GM19452 (cell line): ENCODE measurements around the gene NECAP2.
"Not testable (repeated sequence)": the region's sequence is repeated elsewhere in the genome, so short reads cannot be mapped to it uniquely, and the experiment has no call there.

Source experiments
- ATAC-seq: cut with Tn5 transposase; IDR thresholded peaks from one replicate; pipeline ENCODE4 v1.9.1; 2021; ENCODE audit not compliant: unreplicated experiment

The NECAP2 gene

DNA sequence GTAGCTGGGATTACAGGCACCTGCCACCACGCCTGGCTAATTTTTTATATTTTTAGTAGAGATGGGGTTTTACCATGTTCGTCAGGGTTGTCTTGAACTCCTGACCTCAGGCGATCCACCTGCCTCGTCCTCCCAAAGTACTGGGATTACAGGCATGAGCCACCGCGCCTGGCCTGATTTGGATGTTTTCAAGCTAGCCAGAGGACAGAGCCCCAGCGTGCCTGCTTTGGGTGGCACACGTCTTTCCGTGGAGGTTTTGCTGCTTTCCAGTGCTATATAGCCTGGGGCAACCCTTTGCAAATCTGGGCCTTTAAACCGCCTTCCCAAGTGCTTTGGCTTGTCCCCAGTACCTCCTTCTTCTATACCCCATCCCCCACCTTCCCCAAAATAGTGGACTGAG is 15.6 kb downstream of the NECAP2 start:
- not testable (repeated sequence) for ATAC-seq

DNA sequence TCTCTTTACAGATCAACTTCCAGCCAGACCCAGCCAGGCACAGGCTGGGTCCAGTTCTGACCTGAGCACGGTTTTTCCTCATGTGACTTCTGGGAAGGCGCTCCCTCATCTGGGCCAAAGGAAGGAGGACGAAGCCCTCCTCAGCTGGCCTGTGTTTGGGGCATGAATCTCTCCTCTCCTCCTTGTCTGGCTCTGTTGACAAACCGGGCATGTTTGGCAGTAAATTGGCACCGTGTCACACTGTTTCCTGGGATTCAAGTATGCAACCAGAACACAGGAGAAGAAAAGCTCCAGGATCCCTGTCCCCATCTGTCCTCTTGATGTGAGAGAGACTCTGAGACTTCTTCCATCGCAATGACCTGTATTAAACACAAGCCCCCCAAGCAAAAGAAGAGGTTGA is 18.3 kb downstream of the NECAP2 start:
- no peak for ATAC-seq

DNA sequence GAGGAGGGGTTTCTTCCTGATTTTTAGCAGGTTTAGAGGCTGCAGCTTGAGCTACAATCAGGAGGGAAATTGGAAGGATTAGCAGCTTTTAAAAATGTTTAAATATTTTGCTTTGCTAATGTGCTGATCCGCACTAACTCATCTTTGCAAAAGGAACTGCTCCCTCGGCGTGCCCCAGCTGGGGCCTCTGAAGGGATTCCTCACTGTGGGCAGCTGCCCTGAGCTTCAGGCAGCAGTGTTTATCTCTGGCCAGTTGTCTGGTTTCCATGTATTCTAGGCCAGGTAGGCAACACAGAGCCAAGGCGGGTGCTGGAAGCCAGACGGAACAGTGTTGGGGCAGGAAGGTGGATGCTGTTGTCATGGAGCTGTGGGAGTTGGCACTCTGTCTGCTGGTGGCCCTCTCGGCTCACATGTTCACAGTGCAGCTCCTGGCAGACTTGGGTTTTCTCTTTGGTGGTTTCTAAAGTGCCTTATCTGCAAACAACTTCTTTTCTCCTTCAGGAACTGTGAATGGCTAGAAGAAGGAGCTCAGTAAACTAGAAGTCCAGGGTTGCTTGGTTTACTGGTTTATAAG is 18.9 kb downstream of the NECAP2 start:
- ATAC-seq: no peak

DNA sequence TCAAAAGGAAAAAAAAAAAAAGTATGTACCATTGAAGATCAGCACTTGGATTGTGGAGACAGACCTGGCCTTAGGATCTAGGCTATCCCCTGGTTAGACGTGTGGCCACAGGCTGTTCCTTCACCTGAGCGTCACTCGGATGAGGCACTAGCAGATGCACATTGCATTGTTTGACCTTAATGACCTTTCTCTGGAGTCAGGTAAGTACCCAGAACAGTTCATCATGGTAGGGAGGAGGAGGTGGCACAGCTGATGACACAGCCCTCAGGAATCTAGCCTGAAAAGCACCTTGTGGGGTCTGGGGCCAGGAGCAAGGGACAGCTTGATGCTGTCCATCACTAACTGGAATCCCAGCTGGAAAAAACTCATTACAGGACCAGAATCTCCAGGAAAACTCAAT is 21.2 kb downstream of the NECAP2 start:
- no peak for ATAC-seq

DNA sequence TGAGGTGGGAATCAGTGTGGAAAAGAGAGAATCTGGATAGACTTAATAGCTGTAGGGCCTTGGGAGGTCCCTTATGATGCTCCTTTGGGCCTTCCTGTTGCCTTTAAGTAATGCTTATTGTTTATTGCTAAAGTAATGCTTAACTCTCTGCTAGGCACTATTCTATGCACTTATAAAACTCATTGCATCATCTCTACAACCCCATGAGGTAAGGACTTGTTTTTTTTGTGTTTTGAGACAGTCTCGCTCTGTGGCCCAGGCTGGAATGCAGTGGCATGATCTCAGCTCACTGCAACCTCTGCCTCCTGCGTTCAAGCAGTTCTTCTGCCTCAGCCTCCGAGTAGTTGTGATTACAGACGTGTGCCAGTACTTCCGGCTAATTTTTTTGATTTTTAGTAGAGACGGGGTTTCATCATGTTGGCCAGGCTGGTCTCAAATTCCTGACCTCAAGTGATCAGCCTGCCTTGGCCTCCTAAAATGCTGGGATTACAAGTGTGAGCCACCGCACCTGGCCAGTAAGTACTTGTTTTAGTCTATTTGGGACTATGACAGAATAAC is 22.3 kb downstream of the NECAP2 start:
- ATAC-seq: no peak

DNA sequence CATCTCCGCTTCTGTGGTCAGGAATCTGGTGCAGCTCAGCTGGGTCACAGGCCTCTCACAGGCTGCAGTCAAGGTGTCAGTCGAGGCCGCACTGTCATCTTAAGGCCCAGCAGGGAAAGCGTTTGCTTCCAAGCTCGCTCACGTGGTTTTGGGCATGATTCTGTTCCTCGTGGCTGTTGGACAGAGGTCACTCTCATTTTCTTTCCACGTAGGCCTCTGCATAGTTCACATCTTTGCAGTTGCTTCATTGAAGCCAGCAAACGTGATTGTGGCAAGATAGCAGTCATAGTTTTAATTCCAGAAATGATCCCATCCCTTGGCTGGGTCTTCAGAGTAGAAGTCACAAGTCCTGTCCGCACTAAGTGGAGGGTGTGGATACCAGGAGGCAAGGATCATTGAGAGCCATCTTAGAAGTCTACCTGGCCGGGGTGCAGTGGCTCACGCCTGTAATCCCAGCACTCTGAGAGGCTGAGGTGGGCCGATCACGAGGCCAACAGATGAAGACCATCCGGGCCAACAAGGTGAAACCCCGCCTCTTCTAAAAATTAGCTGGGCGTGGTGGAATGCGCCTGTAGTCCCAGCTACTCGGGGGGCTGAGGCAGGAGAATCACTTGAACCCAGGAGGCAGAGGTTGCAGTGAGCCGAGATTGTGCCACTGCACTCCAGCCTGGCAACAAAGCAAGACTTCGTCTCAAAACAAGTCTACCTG is 24.5 kb downstream of the NECAP2 start:
- no peak for ATAC-seq

DNA sequence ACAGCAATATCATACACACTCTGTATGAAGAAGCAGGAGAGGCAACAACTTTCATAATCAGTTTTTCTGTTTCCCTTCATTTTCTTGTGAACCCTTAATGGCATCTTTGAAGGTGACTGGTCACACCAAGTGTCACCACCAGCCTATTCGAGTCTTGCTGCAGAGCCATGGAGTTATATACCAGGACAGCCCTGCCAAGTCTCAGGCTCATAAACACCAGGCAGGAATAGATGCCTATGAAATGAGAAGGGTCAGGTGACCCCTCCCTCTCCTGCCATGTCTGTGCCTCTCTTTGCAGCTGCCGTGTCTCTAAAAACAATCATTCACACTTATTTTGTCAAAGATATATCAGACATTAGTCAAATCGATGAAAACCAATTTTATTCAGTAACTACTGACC is 28.0 kb downstream of the NECAP2 start:
- no peak for ATAC-seq

DNA sequence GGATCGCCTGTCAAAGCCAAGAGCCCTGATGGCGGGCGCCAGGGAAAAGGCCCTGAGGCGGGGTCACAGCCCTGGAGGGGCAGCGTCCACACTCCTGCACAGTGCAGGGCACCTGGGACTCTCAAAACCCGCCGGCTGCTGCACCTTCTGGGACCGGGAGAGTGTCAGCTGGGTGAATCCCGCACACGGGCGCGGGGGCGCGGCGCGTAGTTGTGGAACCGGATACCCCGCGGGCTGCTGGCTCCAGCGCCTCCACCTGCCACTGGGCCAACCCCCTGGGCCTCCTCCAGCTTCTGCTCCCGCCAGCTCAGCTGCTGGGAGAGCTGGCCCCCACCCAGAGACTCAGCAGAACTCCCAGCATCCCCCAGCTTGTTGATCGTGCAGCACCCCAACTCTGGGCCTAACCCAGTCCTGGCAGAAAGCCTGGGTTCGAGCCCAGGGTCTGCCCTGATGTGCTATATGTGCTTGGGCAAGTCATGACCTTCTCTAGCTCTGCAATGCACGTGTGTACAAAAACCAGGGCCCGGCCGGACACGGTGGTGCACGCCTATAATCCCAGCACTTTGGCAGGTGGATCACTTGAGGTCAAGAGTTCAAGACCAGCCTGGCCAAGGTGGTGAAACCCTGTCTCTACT is 33.8 kb downstream of the NECAP2 start:
- no peak for ATAC-seq

DNA sequence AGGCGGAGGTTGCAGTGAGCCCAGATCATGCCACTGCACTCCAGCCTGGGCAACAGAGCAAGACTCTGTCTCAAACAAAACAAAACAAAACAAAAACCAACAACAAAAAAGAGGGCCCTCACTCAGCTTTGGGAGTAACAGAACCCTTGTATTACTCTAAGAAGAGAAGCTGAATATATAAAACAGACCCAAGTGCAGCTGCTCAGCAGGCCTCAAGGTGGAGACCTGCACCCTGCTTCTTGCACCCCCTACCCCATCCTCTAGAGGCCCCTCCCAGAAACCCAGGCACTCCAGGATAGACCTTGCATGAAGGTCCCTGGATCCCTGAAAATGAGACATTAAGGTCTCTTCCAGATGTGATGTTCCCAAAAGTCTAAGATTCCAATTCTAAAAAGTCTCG is 34.4 kb downstream of the NECAP2 start:
- not testable (repeated sequence) for ATAC-seq

DNA sequence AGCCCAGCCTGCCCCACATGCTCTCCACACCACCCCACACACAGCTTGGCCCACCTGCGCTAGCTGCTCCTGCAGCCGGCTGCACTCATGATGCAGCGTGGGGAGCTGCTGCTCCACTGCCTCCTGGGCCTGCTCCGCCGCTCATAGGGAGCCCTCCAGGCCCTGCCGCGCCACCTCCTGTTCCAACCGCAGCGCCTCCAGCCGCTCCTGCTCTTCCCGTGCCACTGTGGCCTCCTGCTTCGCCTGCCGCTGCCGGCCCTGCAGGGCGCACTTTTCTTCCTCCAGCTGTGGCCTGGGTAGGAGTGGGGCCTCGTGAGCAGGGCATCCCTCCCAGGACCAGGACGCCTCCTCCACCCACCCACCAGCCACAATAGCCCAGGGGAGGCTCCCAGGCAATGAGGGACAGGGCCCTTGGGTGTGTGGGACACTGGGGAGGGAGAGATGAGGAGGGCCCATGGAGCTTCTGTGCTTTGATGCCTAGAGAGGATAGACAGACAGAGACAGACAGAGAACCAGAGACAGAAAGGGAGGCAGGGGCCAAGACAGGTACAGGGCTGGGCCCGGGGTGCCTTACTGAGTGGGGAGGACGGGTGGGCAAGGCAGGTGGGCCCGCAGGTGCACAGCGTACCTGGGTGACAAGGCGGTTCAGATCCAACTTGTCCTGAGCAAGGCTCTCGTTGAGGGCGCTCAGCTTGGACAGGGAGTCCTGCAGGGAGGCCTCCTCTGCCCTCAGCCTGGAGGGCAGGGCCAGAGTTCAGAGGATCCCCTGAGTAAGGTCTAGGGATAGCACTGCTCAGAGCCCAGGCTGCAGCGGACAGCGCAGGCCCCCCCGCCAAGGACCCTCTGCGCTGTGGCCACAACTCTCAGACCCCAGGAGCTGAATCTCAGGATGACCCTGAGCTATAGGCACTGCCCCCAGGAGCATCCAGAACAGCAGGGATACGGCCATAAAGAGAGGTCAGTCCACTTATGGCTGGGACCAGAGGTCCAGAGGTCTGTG is 35.5 kb downstream of the NECAP2 start:
- not testable (repeated sequence) for ATAC-seq

DNA sequence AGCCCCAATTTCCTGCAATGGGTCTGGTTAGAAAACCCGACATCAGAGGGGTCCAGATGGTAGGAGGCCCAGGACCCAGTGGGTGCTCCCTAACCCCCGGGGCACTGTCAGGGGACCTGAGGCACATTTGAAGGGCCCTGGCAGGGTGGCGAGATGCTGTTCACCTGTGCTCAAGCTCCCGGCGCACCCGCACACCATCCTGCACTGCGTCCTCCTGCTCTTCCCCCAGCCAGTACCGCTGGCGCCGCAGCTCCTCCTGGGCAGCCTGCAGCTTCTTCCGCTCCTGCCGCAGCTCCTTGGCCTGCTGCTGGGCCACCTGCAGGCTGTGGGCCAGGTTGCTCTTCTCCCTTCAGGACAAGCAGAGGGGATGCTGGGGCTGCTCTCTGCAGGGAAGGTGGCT is 37.6 kb downstream of the NECAP2 start:
- no peak for ATAC-seq

DNA sequence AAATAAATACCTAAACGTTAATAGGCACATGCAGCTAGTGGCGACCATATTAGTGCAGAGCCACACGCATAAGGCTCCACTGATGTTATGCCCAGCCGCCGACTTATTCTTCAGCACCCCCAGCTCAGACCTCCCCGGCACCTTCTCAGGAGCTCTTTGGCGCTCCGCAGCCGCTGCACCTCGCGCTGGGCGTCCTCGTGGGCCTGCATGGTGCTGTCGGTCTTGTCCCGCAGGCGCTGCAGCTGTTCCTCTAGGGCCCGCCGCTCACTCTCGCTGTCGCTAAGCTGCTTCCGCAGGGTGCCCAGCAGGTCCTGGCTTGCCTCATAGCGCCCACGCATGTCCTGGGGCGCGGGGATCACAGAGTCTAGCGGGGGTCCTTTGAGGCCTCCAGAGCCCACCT is 42.6 kb downstream of the NECAP2 start:
- not testable (repeated sequence) for ATAC-seq

DNA sequence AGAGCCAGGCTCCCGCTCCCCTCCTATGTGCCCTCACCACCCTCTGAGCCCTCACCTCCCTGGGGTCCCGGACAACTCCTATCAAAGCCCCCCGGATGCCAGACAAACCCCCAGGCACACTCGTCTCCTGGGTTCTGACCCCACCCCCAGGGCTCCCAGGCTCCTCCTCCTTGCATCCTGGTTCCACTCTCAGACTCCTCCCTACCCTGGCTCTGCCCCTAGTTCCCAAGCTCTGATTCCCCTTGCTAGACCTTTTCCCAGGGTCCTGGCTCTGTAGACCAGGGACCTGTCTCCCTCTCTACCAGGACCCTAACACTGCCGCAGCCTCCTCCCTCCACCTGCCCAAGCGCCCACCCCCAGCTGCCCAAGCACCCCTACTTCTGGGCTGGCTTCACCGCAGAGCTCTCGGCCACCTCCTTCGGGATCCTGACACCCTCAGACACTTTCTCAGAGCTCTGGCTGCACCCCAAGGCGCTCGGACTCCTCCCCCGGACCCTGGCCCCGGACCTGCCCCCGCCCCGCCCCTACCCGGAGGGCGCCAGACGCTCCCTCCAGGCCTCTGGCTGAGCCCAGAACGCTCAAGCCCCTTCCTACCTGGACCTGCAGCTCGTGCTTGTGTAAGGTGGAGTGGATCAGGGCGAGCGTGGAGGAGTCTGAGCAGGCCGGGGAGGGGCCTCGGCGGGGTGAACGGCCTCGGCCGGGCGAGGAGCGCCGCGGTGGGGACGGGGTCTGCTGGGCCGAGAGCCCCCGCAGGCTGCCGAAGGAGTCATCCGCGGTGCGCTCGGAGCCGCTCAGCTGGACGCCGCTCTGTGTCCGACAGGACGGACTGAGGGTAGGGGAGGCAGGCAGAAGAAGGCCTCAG is 43.3 kb downstream of the NECAP2 start:
- not testable (repeated sequence) for ATAC-seq

DNA sequence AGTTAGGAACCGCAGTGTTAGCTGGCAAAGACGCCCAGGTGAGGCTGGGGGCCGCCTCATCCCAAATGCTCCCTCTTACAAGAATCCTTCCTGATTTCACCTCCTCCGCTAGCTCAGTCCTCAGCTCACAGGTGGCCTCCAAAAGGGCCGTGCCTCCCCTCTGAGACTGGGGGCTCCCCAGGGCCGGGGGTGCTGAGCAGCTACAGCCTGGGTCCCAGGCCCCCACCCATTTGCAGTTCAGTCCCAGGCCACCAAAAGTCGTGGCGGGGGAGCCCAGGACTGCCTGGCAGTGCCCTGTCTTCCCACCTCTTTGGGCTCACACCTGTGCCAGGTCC is 43.9 kb downstream of the NECAP2 start:
- no peak for ATAC-seq

DNA sequence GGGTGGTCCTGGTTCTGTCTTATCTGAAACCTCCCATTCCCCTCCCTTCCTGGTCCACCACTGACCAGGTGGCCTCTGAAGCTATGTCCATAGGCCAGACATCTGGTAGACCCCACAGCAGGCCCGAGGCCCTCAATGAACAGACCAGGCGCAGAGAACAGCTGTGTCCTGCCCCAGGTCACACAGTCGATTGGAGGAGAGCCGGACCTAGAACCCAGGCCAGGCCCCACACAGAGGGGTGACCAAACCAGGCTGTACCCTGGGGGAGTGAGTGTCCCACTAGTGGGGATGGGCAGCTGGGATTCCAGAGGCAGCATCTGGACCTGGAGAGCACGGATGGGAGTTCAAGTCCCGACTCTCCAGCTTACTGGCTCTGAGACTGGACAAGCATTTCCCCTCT is 44.4 kb downstream of the NECAP2 start:
- ATAC-seq: no peak

DNA sequence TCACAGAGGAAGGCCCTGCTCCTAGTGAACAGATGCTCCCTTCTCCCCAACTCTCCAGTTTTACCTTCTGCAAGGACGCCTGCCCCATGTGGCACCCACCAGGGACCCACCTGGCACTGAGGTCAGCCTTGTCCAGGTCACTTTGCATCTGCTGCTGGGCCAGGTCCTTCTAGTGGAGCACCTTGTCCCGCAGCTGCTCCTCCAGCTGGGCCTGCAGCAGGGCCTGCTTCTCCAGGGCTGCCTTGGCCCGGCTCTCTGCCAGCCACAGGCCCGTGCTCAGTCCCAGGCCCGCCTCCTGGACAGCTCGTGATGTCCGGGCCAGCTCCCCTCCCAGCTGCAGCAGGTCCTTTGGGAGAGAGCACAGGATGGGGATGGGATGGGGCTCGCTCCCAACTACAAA is 45.8 kb downstream of the NECAP2 start:
- not testable (repeated sequence) for ATAC-seq

DNA sequence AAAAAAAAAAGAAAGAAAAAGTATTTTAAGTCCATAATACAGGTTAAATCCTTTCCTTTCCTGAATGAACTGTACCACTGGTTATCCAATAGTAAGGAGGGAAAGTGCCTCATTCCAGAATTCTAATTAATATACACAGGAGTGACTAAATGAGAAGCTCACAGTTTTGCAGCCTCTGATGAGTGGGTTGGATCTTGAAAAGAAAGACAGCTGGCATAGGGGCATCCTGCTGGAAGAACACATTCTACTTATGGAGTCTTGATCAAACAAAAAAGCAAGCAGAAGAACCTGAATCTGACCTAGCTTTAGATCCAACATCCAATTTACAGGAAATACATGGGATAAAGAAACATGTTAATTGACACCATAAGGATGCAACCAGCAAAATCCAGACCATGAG is 46.5 kb downstream of the NECAP2 start:
- not testable (repeated sequence) for ATAC-seq

DNA sequence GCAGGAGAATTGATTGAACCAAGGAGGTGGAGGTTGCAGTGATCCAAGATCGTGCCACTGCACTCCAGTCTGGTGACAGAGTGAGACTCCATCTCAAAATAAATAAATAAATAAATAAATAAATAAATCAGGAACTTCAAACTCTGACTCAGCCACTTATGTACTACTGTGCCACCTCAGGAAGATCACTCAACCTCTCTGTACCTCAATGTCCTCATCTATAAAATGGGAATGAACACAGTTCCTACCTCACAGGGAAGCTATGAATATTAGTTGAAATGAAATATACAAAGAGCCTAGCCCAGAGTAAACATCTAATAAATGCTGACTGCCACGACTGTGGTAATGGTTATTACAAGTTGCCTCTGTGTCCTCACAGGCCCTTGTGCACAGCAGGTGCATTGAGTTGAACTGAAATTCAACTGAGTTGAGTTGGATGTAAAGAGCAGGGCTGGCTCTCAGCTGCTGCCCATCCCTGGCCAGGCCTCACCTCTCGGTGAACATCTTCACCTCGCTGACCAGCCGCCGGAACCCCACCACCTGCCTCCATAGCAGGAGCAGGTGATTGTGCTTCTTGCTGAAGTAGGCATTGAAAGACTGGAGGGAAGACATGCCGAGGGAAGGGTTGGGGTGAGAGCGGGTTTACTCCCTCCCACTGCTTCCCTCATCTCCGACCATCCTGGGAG is 48.8 kb downstream of the NECAP2 start:
- not testable (repeated sequence) for ATAC-seq

DNA sequence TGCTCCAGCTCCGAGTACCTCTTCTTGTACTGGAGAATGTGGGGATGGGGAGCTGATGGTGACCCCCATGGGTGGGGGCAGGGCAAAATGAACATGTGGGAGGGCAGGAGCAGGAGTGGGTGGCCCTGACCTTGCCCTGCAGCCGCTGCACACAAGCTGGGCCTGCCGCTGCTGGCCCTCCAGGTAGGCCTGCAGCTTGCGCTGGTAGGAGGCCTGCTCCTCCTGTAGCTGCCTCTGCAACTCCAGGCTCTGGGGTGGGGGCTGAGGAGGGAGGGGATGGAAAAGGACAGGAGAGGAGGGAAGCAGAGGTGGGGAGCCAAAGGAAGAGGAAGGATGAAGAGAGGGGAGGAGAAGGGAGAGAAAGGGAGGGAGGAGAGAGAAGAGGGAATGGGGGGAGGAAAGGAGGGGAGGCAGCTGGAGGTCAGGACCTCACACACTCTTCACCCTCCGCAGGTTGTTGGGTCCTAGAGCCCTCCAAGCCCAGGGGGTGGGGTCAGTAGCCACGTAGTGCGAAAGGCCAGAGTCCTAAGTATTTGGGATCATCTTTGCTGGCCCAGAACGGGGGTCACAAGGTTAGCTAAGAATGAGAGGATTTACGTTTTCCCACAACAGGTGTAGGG is 50.6 kb downstream of the NECAP2 start:
- ATAC-seq: no peak
